Retinal pigment epithelial cell (primary cell): ENCODE data around the gene TGFBR3.

ENCODE experiments used
- DNase-seq: peaks from one replicate; pipeline ENCODE4 v3.0.0-alpha.2; 2010; ENCODE audit warnings: low read depth
- H3K4me3 ChIP-seq: 2 replicates; pipeline ENCODE4 v1.5.1; 2011; ENCODE audit warnings: mild to moderate bottlenecking, low read length, control low read depth, moderate library complexity
- CTCF ChIP-seq: conservative IDR thresholded peaks from 2 replicates; pipeline ENCODE4 v1.5.1; 2011; ENCODE audit warnings: low read depth, low read length, control low read depth, inconsistent platforms

TGFBR3 gene

DNA sequence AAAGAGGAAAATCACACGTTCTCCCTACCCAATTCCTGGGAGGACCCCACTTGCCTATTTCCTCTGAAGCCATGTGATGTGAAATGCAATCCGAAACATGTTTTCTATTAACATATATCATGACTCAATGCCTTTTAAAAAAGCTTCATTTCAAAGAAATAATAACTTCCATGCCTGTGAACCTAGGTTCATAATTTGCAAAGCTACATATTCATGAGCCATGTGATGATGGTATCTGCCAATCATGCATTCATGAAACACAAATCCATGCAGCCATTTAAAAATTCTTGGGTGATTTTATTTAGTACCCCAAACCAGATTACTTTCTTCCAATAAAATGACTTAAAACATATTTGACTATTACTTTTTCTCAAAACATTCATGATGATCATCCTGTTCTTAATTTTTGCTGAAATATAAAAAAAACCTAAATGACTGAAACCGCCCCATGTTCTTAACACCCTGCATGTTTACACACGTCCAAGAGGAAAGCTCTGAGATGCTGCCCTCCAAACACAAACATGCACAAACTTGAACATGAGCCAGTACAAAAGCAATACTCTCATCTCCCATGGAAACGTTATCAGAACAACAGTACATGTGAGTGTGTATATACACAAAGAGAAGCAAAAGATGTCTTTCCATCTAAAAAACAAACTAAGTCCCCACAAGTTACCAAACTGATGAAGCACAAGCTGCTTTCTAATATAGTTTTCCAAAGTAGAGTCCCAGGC lies 140.1 kb downstream of the TGFBR3 start:
- no peak for TF ChIP-seq CTCF
- DNase-seq, result no peak
- no peak overlapping the region for H3K4me3 ChIP-seq

DNA sequence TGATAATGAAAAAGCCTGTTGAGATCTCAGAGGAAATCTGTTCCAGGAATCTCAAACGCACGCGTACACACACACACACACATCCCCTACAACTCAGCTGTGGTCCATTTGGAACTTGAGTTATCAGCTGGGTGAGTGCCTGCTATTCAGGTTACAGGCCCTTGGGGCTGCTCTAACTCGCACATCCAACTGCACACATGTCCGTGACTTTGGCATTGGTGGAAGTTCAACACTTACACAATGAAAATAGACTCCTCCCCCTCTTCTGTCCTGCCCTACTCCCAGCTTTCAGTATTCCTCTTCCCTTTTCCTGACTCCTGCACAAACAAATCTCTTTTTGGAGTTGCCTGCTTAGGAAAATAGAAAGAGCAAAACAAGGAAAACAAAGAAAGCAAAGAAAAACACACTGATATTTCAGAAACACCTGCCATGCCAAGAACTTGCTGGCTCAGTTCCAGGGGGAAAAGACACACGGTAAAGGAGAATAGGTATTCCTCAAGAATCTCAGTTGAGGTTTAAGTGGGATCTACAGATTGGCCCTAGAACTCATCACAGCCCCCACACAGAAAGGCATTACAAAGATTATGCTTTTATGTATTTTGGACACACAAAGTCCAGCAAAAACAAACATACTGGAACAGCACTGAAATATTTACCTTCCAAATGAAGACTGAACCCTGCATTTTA lies 140.9 kb downstream of the TGFBR3 start:
- no peak overlapping the region for H3K4me3 ChIP-seq
- DNase-seq, result no peak
- TF ChIP-seq CTCF, result no peak

DNA sequence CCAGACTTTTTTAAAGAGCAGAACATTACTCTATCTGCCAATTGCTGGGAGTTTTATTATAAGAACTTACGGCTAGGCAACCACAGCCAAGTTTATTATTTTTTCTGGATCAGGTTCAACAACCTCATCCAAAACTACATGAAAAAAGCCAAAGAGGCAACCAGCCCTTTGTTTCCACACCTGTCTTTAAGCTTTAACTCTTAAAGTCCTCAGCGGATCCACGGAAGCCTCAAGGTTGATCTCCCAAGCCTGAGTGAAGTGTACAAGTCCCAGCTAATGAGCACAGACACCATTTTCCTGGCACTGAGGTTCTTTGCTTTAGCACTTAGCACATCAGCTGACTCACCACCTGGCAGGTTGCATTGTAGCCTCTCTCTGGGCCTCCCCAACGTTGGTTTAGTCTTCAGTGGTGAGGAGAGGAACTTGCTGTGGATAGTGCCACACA lies 143.1 kb downstream of the TGFBR3 start:
- no peak for TF ChIP-seq CTCF
- H3K4me3 ChIP-seq, result no peak overlapping the region
- no peak for DNase-seq

- no peak overlapping the region for H3K4me3 ChIP-seq
- no peak for TF ChIP-seq CTCF
- no peak for DNase-seq
These were observed 144.0 kb downstream of the TGFBR3 start for GRCh38 chr1:91741906-91742305.

- TF ChIP-seq CTCF, result no peak
- no peak overlapping the region for H3K4me3 ChIP-seq
- DNase-seq, result no peak
These were observed 144.7 kb downstream of the TGFBR3 start for GRCh38 chr1:91741301-91741700.

GRCh38 chr1:91737650-91738049 lies 148.3 kb downstream of the TGFBR3 start:
- no peak for TF ChIP-seq CTCF
- no peak overlapping the region for H3K4me3 ChIP-seq
- no peak for DNase-seq
